ENCODE data around the gene HOXA11.

HOXA11 gene

GRCh38 chr7:27167916-27168264 lies 17.1 kb downstream of the HOXA11 start:
- DNase-seq, result no peak

DNA sequence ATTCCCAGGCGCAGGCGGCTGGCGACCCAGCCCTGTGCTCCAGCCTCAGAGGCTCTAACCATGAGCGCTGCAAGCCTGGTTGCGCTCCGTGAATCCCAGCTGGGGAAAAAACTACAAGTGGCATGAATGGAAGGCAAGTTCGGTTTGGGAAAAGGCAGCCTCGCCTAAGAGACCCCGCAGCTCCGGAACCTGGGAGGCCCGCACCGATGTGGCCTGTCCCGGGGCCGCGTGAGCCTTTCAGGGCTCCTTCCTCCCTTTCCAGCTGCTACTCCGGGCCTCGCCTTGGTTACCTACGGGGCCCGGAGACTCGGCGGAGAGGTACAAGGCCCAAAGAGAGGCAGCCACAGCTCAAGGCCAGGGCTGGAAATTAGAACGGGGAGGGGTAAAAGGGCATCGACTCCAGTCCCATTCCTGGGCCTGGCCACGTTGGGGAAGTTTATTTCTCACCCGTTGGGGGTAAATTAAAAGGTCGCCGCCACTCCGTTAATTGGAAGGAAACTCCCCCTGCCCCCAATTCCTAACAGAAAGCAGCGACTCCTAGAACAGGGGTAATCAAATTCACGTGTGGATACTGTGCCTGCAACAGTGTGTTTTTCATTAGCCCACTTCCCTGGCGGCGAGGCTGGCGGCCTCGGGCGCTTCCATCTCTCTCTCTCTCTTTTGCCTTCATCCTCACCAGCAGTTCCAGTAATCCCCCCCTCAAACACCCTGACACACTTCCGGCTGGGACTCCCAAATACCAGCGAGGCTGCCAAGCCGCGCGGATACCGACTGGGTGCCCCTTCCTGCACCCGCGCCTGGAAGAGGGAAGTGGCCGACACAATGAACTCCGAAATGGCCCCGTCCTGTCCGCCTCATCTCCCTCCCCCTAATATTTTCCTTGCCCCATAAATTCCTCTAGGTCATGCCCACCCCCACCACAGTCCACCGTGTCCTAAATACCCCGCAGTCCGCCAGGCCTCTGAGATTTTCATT lies 18.2 kb downstream of the HOXA11 start:
- no peak for DNase-seq

GRCh38 chr7:27165996-27166530 lies 19.0 kb downstream of the HOXA11 start:
- DNase-seq, result no peak

DNA sequence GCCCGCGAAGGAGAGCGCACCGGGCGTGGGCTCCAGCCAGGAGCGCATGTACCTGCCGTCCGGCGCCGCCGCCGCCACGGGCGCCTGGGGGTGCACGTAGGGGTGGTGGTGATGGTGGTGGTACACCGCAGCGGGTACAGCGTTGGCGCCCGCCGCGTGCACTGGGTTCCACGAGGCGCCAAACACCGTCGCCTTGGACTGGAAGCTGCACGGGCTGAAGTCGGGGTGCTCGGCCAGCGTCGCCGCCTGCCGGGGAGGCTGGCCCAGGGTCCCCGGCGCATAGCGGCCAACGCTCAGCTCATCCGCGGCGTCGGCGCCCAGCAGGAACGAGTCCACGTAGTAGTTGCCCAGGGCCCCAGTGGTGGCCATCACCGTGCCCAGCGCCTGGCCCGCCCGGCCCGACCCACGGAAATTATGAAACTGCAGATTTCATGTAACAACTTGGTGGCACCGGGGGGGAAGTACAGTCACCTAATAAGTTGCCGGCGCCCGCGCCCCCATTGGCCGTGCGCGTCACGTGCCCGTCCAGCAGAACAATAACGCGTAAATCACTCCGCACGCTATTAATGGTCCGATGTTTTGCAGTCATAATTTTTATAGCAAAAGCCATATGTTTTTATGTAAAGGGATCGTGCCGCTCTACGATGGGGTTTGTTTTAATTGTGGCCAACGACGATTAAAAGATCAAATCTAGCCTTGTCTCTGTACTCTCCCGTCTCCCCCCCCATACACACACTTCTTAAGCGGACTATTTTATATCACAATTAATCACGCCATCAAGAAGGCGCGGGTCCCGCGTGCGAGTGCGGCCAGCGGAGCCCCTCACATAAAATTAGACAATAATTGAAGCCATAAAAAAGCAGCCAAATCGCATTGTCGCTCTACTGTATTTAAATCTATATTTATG lies 19.7 kb downstream of the HOXA11 start, which contains the start of gene HOXA9:
Gene HOXA9 (minus strand): TSS at position 449 of the 907 bp plus-strand sequence. CDS start 80 bp downstream, at position 369.
- no peak for DNase-seq

GRCh38 chr7:27164367-27165088 lies 20.5 kb downstream of the HOXA11 start:
- no peak for DNase-seq

DNA sequence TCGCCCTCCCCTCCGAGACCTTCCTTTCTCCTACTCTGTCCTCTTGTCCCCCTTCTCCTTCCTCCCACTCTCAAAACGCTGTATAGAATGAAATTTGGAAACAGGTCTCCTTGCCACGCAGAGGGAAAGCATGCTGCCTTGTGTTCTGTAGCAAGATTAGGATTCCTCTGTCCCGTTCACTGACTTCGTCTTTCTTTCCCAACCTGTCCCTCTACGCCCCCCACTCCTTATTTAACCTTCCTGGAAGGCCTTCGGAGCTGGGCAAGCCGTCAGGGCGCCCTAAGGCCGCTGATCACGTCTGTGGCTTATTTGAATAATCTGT lies 21.0 kb downstream of the HOXA11 start:
- no peak for DNase-seq

DNA sequence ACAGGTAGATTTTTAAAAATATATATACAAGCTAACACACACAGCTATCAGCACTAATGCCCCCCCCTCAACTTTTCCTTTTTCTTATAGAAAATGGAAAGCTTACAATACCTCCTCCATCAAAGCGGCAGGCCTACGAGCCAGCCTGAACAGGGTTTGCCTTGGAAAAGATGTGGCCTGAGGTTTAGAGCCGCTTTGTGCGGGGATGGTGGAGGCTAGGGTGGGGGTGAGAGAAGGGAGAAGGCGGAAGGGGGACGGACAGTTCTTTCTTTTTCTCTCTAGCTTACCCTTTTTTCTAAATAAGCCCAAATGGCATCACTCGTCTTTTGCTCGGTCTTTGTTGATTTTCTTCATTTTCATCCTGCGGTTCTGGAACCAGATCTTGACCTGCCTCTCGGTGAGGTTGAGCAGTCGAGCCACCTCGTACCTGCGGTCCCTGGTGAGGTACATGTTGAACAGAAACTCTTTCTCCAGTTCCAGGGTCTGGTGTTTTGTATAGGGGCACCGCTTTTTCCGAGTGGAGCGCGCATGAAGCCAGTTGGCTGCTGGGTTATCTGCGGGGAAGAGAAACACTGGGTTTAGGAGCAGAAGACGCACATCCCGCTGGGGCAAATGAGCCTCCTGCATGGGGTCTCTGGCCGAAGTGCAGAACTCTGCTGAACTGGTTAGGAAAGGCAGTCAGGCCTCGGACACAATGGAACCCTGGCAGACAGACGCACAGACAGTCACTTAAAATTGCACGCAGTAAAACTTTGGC lies 21.6 kb downstream of the HOXA11 start:
- no peak for DNase-seq

- DNase-seq, result no peak
These were observed 22.3 kb downstream of the HOXA11 start for GRCh38 chr7:27162561-27163287.

GRCh38 chr7:27161721-27162560 lies 23.1 kb downstream of the HOXA11 start:
- DNase-seq, result no peak

- DNase-seq, result no peak
These were observed 23.8 kb downstream of the HOXA11 start for GRCh38 chr7:27161214-27161720.

- peak; percentile 81 for DNase-seq
These were observed 24.4 kb downstream of the HOXA11 start for GRCh38 chr7:27160546-27161213.

GRCh38 chr7:27160145-27160545 lies 24.9 kb downstream of the HOXA11 start:
- no peak for DNase-seq

GRCh38 chr7:27159266-27160144 lies 25.5 kb downstream of the HOXA11 start:
- DNase-seq, result no peak

GRCh38 chr7:27158436-27159265 lies 26.4 kb downstream of the HOXA11 start:
- DNase-seq, result no peak

DNA sequence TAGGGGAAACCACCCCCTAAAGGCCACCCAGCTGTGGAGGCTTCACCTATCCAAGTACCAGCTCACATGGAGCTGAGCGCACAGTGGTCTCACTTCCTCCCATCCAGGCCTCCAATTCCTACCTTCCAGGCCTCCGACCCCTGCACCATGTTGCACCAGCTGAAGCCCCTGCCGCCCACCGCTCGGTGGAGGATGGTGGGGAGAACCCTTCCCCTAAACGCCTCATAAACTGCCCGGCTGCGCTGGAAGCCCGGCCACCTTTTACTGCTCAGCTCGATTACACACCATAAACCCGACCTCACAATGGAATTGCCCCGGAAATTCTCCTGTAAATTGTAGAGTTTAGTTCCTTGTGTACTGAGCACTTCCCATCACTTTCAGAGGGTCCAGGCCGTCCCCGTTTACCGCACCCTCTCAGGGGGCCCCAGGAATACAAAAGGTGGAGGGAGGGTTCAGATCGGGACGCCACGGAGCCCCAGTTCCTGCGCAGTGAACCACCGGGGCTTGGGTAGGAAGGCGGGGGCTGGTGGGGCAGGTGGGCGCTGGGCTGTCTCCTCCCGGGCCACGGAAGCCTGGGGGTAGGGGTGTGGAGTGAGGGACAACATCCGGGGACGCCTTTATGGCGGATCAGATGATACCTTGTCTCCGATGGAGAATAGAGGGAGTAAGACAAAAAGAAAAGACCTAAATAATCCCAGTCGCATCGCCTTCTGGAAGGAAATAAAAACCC lies 27.2 kb downstream of the HOXA11 start:
- no peak for DNase-seq

GRCh38 chr7:27156916-27157701 lies 27.9 kb downstream of the HOXA11 start:
- DNase-seq, result no peak

All from stimulated activated naive CD4-positive, alpha-beta T cell treated with Interleukin-2 at 50 U/mL for 16 hours (primary cell).